Endothelial cell of umbilical vein (primary cell): Measurements from ENCODE around the gene CDC20B. TPM values are rescaled to one million over a fixed set of nuclear protein-coding genes. Genes with fewer than 3 reads are reported as not detected.

Experiments
- BruUV-seq: library from RNA; stranded (reverse); fragments of 400-500 nt; replicated peaks from 2 replicates; lab custom pipeline; 2021; lab: Mats Ljungman, UMichigan
- CTCF ChIA-PET: fragments of 300-600, 350-600 bp; sonication (Branson Sonifier 250); formaldehyde crosslinking; loops from one replicate; lab custom pipeline; 2021; ENCODE audit warnings: antibody characterized with exemption, inconsistent platforms; lab: Charles Lee
- POLR2A ChIA-PET: fragments of 300-600, 350-600 bp; sonication (Branson Sonifier 250); formaldehyde crosslinking; loops from one replicate; lab custom pipeline; 2021; ENCODE audit warnings: antibody characterized with exemption, inconsistent platforms; lab: Charles Lee
- DNase-seq: peaks from one replicate; pipeline ENCODE4 v3.0.0-alpha.2; 2011; ENCODE audit warnings: low read depth, low spot score
- FAIRE-seq: peaks from 2 replicates; lab custom pipeline; 2011; peaks lifted over from hg19 to GRCh38; lab: Jason Lieb, UNC
- H2AFZ ChIP-seq: 2 replicates; pipeline ENCODE4 v1.6.0; 2012; ENCODE audit warnings: low read depth, low read length, control low read depth, inconsistent platforms
- H3K27ac ChIP-seq: 2 replicates; pipeline ENCODE4 v1.5.1; 2011; ENCODE audit warnings: low read depth, mild to moderate bottlenecking, control low read depth, low read length, moderate library complexity; ENCODE audit not compliant: insufficient read depth
- H3K27me3 ChIP-seq, 2 experiments: 2 replicates each; pipeline versions ENCODE4 v1.6.0 to v1.6.1; 2011; ENCODE audit warnings: low read length in 2 of 2, mixed read lengths in 1 of 2; ENCODE audit not compliant: control insufficient read depth in 2 of 2, insufficient read depth in 2 of 2
- H3K36me3 ChIP-seq, 2 experiments: 2 replicates in 1 of 2; 3 replicates in 1 of 2; pipeline ENCODE4 v1.5.1; 2011; ENCODE audit warnings: low read length in 2 of 2, mild to moderate bottlenecking in 1 of 2, moderate library complexity in 1 of 2; ENCODE audit not compliant: control insufficient read depth in 2 of 2, insufficient read depth in 2 of 2; ENCODE audit errors: extremely low read depth in 1 of 2
- H3K4me1 ChIP-seq: 3 replicates; pipeline ENCODE4 v1.5.1; 2011; ENCODE audit warnings: mild to moderate bottlenecking, low read length; ENCODE audit not compliant: control insufficient read depth, insufficient read depth; ENCODE audit errors: extremely low read depth
- H3K4me2 ChIP-seq: 2 replicates; pipeline ENCODE4 v1.6.1; 2011; ENCODE audit warnings: low read length, control low read depth, mixed read lengths; ENCODE audit not compliant: insufficient read depth
- H3K4me3 ChIP-seq, 3 experiments: fragments of 200-600 bp in 1 of 3; sonication (generic), shearing (Covaris generic) in 1 of 3; replicated peaks in 1 of 3; 2 replicates each; pipeline ENCODE4 v1.5.1; 2011 to 2016; ENCODE audit warnings: control low read depth in 3 of 3, low read length in 3 of 3, mild to moderate bottlenecking in 2 of 3, inconsistent platforms in 1 of 3, low read depth in 1 of 3, moderate library complexity in 1 of 3; ENCODE audit not compliant: insufficient read depth in 1 of 3
- H3K79me2 ChIP-seq: 2 replicates; pipeline ENCODE4 v1.6.0; 2012; ENCODE audit warnings: low read length, inconsistent platforms; ENCODE audit not compliant: control insufficient read depth, insufficient read depth
- H3K9ac ChIP-seq: replicated peaks from 2 replicates; pipeline ENCODE3; 2011; ENCODE audit warnings: low read length, control low read depth; ENCODE audit not compliant: insufficient read depth; ENCODE audit errors: extremely low read depth
- H3K9me1 ChIP-seq: replicated peaks from 3 replicates; pipeline ENCODE4 v1.6.0; 2011; ENCODE audit warnings: mild to moderate bottlenecking, low read length; ENCODE audit not compliant: control insufficient read depth, insufficient read depth; ENCODE audit errors: extremely low read depth
- H3K9me3 ChIP-seq: replicated peaks from 2 replicates; pipeline ENCODE4 v1.5.1; 2012; ENCODE audit warnings: low read length, inconsistent platforms; ENCODE audit not compliant: control insufficient read depth, insufficient read depth
- H4K20me1 ChIP-seq: replicated peaks from 2 replicates; pipeline ENCODE3; 2011; ENCODE audit warnings: mild to moderate bottlenecking, low read length; ENCODE audit not compliant: control insufficient read depth, insufficient read depth; ENCODE audit errors: extremely low read depth
- CTCF ChIP-seq, 2 donors: IDR thresholded peaks; 1 replicate in 1 of 2; 2 replicates in 1 of 2; pipeline ENCODE4 v1.5.1; 2011; ENCODE audit warnings: low read length in 2 of 2, mild to moderate bottlenecking in 2 of 2, moderate library complexity in 2 of 2, control low read depth in 1 of 2, inconsistent platforms in 1 of 2, low read depth in 1 of 2; ENCODE audit not compliant: insufficient read depth in 1 of 2; ENCODE audit errors: extremely low read depth in 1 of 2
- EZH2 ChIP-seq: IDR thresholded peaks from 2 replicates; pipeline ENCODE4 v1.6.1; 2012; ENCODE audit warnings: borderline replicate concordance, low read depth, mild to moderate bottlenecking, moderate library complexity, low read length, inconsistent platforms; ENCODE audit not compliant: severe bottlenecking
- FOS ChIP-seq: IDR thresholded peaks from 2 replicates; pipeline ENCODE4 v1.6.1; 2011; ENCODE audit warnings: mild to moderate bottlenecking, low read length, moderate library complexity, borderline replicate concordance; ENCODE audit not compliant: insufficient read depth
- GATA2 ChIP-seq: IDR thresholded peaks from 2 replicates; pipeline ENCODE4 v1.7.0; 2011; ENCODE audit warnings: low read depth, mild to moderate bottlenecking, moderate library complexity, mixed read lengths, low read length; ENCODE audit not compliant: insufficient read length, insufficient read depth
- MAX ChIP-seq: IDR thresholded peaks from 2 replicates; pipeline ENCODE4 v1.6.1; 2011; ENCODE audit not compliant: insufficient read depth, insufficient read length
- MYC ChIP-seq: IDR thresholded peaks from one replicate; pipeline ENCODE4 v1.6.1; 2011; ENCODE audit warnings: mild to moderate bottlenecking, low read depth, low read length
- POLR2AphosphoS5 ChIP-seq: IDR thresholded peaks from 2 replicates; pipeline ENCODE4 v1.6.1; 2012; ENCODE audit warnings: low read depth, mild to moderate bottlenecking, control low read depth, low read length, moderate library complexity; ENCODE audit not compliant: insufficient read depth
- dilution Hi-C: fragments of 300-500 bp; cut with MboI; formaldehyde crosslinking; loops from one replicate; pipeline ENCODE4 v1.15.0; 2019; ENCODE audit warnings: low sequenced_read_pairs; ENCODE audit not compliant: extremely low pct_ligation_motif_present
- intact Hi-C: fragments of 100-400 bp; cut with micrococcal nuclease; formaldehyde crosslinking; loops from one replicate; pipeline ENCODE4 v1.10.0; 2022
- polyA plus RNA-seq, 4 experiments: library from polyadenylated mRNA; depleted of rRNA in 3 of 4; stranded (reverse) in 3 of 4; unstranded in 1 of 4; fragments of >200 nt; gene quantifications; 2 replicates each; pipeline versions ENCODE4 v1.2.1 to v1.2.3, GENCODE V29; 2011 to 2012; ENCODE audit warnings: missing spikeins in 1 of 4
- total RNA-seq: library from RNA; stranded (reverse); gene quantifications from 2 replicates; pipeline ENCODE4 v1.2.3, GENCODE V29; 2021

CDC20B gene
- total and polyA plus RNA-seq, 2 donors (not counting 3 experiments of a cell fraction or from before 2014, with no cell fraction given): 0.22 TPM

- no TSS peak for BruUV-seq
- dilution Hi-C loops: no loop called here
- CTCF ChIA-PET: interaction anchor here (0.6 to 2.2 kb wide), 5 partner anchors 10 to 149 kb away, joined by 3 to 14 read pairs (median 4); partner anchors contain the start of gene CCNO
Measured at GRCh38 chr5:55176176-55176818, 3.3 kb upstream of the CDC20B start.

More at GRCh38 chr5:55176176-55176818, 3.3 kb upstream of the CDC20B start:
- no peak for FAIRE-seq
- Histone ChIP-seq H4K20me1 (no peaks in the 10 kb centered on the region), H3K36me3 (no peaks in the 10 kb centered on the region), H3K9ac (no peak overlapping the region), H3K4me1 (peaks cover 21% of the 10 kb centered on the region), H3K79me2 (no peaks in the 10 kb centered on the region), H3K9me1 (no peaks in the 10 kb centered on the region), H2AFZ (peak overlapping the region; percentile 47), H3K27ac (no peak overlapping the region), H3K9me3 (no peaks in the 10 kb centered on the region), H3K4me2 (peak overlapping the region; percentile 52), H3K27me3 (peaks cover 56 to 76% of the 10 kb centered on the region in 2 experiments), H3K4me3 (peak overlapping the region in 1 of 3 experiments; percentile 19)
- intact Hi-C loops: no loop called here
- TF ChIP-seq CTCF (IDR thresholded peaks at IDR 0.05; ENCODE audit: extremely low read depth in 1 of 2, insufficient read depth in 1 of 2, low read depth in 1 of 2, low read length in 2 of 2): no peak
- TF ChIP-seq POLR2AphosphoS5: no peak
- no peak for TF ChIP-seq MYC
- peak; percentile 76 for TF ChIP-seq EZH2
- no peak for TF ChIP-seq GATA2
- TF ChIP-seq MAX: no peak
- TF ChIP-seq FOS: no peak
- DNase-seq: peak; percentile 39
- POLR2A ChIA-PET: no interaction called here
